HepG2 (cell line): ENCODE measurements around the gene NTM. TPM values are rescaled to one million over a fixed set of nuclear protein-coding genes. Genes with fewer than 3 reads are reported as not detected.

Experiments used
- ATAC-seq: fragments of 200-7000 bp; cut with Tn5 transposase; 3 replicates; pipeline ENCODE4 v1.9.1; 2020; ENCODE audit warnings: mild to moderate bottlenecking, moderate library complexity
- BruUV-seq: library from RNA; stranded (reverse); fragments of 400-500 nt; replicated peaks from 2 replicates; lab custom pipeline; 2021; lab: Mats Ljungman, UMichigan
- CTCF ChIA-PET: fragments of 300-600 bp; formaldehyde crosslinking; extraction: SDS; loops from one replicate; lab custom pipeline; 2021; ENCODE audit warnings: low total read pairs, inconsistent platforms, low intra/inter-chr PET ratio; lab: Yijun Ruan, JAX
- POLR2A ChIA-PET: fragments of 350-600 bp; sonication (Branson Sonifier 250); formaldehyde crosslinking; loops from one replicate; lab custom pipeline; 2020; ENCODE audit warnings: antibody characterized with exemption, inconsistent platforms; lab: Yijun Ruan, JAX
- DNase-seq: peaks from one replicate; pipeline ENCODE4 v3.0.0-alpha.2; 2015; ENCODE audit warnings: low spot score
- FAIRE-seq: peaks from 3 replicates; lab custom pipeline; 2011; peaks lifted over from hg19 to GRCh38; lab: Jason Lieb, UNC
- H2AFZ ChIP-seq: one replicate; pipeline ENCODE4 v1.6.1; 2011; ENCODE audit warnings: low read length, inconsistent platforms
- H3K27ac ChIP-seq: fragments of 300-600 bp; 3 replicates; pipeline ENCODE4 v1.8.0; 2011; ENCODE audit warnings: mixed run types, mild to moderate bottlenecking, mixed read lengths, low read length, inconsistent platforms; ENCODE audit not compliant: insufficient read depth; ENCODE audit errors: extremely low read length
- H3K27me3 ChIP-seq, 2 experiments: fragments of 200-600 bp in 1 of 2; 2 replicates in 1 of 2; 3 replicates in 1 of 2; pipeline versions ENCODE4 v1.6.0 to v1.8.0; 2011; ENCODE audit warnings: low read length in 2 of 2, mild to moderate bottlenecking in 2 of 2, moderate library complexity in 2 of 2, inconsistent platforms in 1 of 2; ENCODE audit not compliant: insufficient read depth in 2 of 2, control insufficient read depth in 1 of 2
- H3K36me3 ChIP-seq, 2 experiments: fragments of 200-600 bp in 1 of 2; replicated peaks in 1 of 2; 2 replicates in 1 of 2; 3 replicates in 1 of 2; pipeline versions ENCODE4 v1.5.1 to v1.8.0; 2011; ENCODE audit warnings: low read length in 2 of 2, inconsistent platforms in 1 of 2; ENCODE audit not compliant: insufficient read depth in 2 of 2, control insufficient read depth in 1 of 2
- H3K4me1 ChIP-seq: 2 replicates; pipeline ENCODE4 v1.5.1; 2012; ENCODE audit warnings: low read length, inconsistent platforms; ENCODE audit not compliant: insufficient read depth
- H3K4me2 ChIP-seq: 2 replicates; pipeline ENCODE4 v1.6.0; 2011; ENCODE audit warnings: low read depth, low read length, inconsistent platforms
- H3K4me3 ChIP-seq, 3 experiments: fragments of 200-600 bp in 1 of 3; sonication (generic), shearing (Covaris generic) in 1 of 3; replicated peaks in 1 of 3; 2 replicates each; pipeline ENCODE4 v1.5.1; 2011 to 2016; ENCODE audit warnings: low read length in 3 of 3, inconsistent platforms in 2 of 3, low read depth in 2 of 3, mild to moderate bottlenecking in 2 of 3, control low read depth in 1 of 3, mixed read lengths in 1 of 3; ENCODE audit not compliant: insufficient read depth in 1 of 3
- H3K79me2 ChIP-seq: one replicate; pipeline ENCODE4 v1.6.1; 2011; ENCODE audit warnings: low read length, inconsistent platforms; ENCODE audit not compliant: insufficient read depth
- H3K9ac ChIP-seq: 2 replicates; pipeline ENCODE4 v1.6.0; 2011; ENCODE audit warnings: mild to moderate bottlenecking, low read depth, low read length, inconsistent platforms; ENCODE audit not compliant: insufficient read depth
- H3K9me3 ChIP-seq: 2 replicates; pipeline ENCODE4 v1.5.1; 2012; ENCODE audit warnings: mild to moderate bottlenecking, low read length
- H4K20me1 ChIP-seq: 2 replicates; pipeline ENCODE4 v1.6.0; 2011; ENCODE audit warnings: inconsistent platforms, mild to moderate bottlenecking, low read length, moderate library complexity; ENCODE audit not compliant: insufficient read depth
- DRAP1 ChIP-seq: IDR thresholded peaks from 2 replicates; pipeline ENCODE4 v1.6.1; 2016; ENCODE audit warnings: missing genetic modification reagents, missing compliant biosample characterization
- GMEB2 ChIP-seq: IDR thresholded peaks from 2 replicates; pipeline ENCODE4 v1.6.1; 2016; ENCODE audit warnings: missing biosample characterization, missing genetic modification reagents, low read depth
- HMGXB3 ChIP-seq: sonication (generic); formaldehyde crosslinking; IDR thresholded peaks from 2 replicates; pipeline ENCODE4 v1.4.0; 2020; ENCODE audit warnings: missing genetic modification reagents, borderline replicate concordance
- KDM5B ChIP-seq: sonication (generic); formaldehyde crosslinking; IDR thresholded peaks from 2 replicates; pipeline ENCODE4 v1.4.0; 2020; ENCODE audit warnings: missing genetic modification reagents, mild to moderate bottlenecking, borderline replicate concordance
- PCBP1 ChIP-seq: fragments of 200-400 bp; formaldehyde crosslinking; IDR thresholded peaks from 2 replicates; pipeline ENCODE4 v1.6.1; 2017; ENCODE audit warnings: mild to moderate bottlenecking, low read depth, low read length, borderline replicate concordance
- RCOR2 ChIP-seq: IDR thresholded peaks from 2 replicates; pipeline ENCODE4 v1.6.1; 2016; ENCODE audit warnings: missing biosample characterization, missing genetic modification reagents
- ZNF335 ChIP-seq: sonication (generic); formaldehyde crosslinking; IDR thresholded peaks from 2 replicates; pipeline ENCODE4 v1.4.0; 2020; ENCODE audit warnings: missing genetic modification reagents
- ZNF432 ChIP-seq: sonication (generic); formaldehyde crosslinking; IDR thresholded peaks from 2 replicates; pipeline ENCODE4 v1.5.0; 2020; ENCODE audit warnings: missing genetic modification reagents, mild to moderate bottlenecking, borderline replicate concordance
- ZSCAN20 ChIP-seq: sonication (generic); formaldehyde crosslinking; IDR thresholded peaks from 2 replicates; pipeline ENCODE4 v1.4.0; 2020; ENCODE audit warnings: missing genetic modification reagents, mild to moderate bottlenecking, borderline replicate concordance
- WGBS: methylation state at CpG from one replicate; pipeline ENCODE4 v1.1.6; 2017; ENCODE audit warnings: low lambda C conversion rate; 5-methylcytosine and 5-hydroxymethylcytosine counted together
- in situ Hi-C: cut with HindIII; loops from 2 replicates; pipeline ENCODE4 v1.10.0; 2017; ENCODE audit warnings: low pct_unique_long_range_greater_than_20kb; ENCODE audit not compliant: extremely low pct_ligation_motif_present
- intact Hi-C: fragments of 100-400 bp; cut with micrococcal nuclease; formaldehyde crosslinking; loops from one replicate; pipeline ENCODE4 v1.10.0; 2022; ENCODE audit not compliant: unreplicated experiment
- polyA plus RNA-seq, 8 experiments: library from polyadenylated mRNA; depleted of rRNA in 3 of 8; stranded (reverse) in 7 of 8; unstranded in 1 of 8; fragments of >200 nt; fragmentation: Illumina TruSeq in 4 of 8; extraction: Trizol in 4 of 8; gene quantifications; 2 replicates each; pipeline versions ENCODE4 v1.2.1 to v1.2.3, GENCODE V29; 2011 to 2016; ENCODE audit warnings: low read depth in 4 of 8, missing spikeins in 1 of 8, mixed read lengths in 1 of 8; ENCODE audit not compliant: insufficient read depth in 1 of 8
- total RNA-seq, 5 experiments: library from RNA; depleted of rRNA; stranded (reverse); fragments of >200 nt; fragmentation: Illumina TruSeq; extraction: Trizol; gene quantifications; 2 replicates each; pipeline ENCODE4 v1.2.3, GENCODE V29; 2016; ENCODE audit warnings: low read depth in 1 of 5

NTM gene
- total and polyA plus RNA-seq, 2 of the 13 experiments (the other 11 are each of a cell fraction or from before 2014, with no cell fraction given) = not detected

GRCh38 chr11:131734871-131735270 is 364.5 kb downstream of the NTM start:
- ChIA-PET POLR2A (no interaction called here), CTCF (no interaction called here)
- in situ Hi-C loops = loop anchor here (25.0 kb wide), 1 partner anchor 302 kb away; no protein-coding TSS in a partner anchor
- FAIRE-seq = no peak
- Histone ChIP-seq H4K20me1 (no peaks in the 10 kb centered on the region), H3K27ac (no peak overlapping the region), H3K36me3 (no peaks in the 10 kb centered on the region), H3K9ac (no peak overlapping the region), H3K79me2 (no peaks in the 10 kb centered on the region), H3K4me3 (no peak overlapping the region), H3K9me3 (no peaks in the 10 kb centered on the region), H2AFZ (no peak overlapping the region), H3K4me2 (no peak overlapping the region), H3K27me3 (peaks cover 0 to 8% of the 10 kb centered on the region in 2 experiments; a peak in 2 of 5 replicates), H3K4me1 (no peaks in the 10 kb centered on the region)
- 5% methylated on average over 4 of the region's 4 CpGs for WGBS
- DNase-seq = no peak
- no peak for ATAC-seq
- no peak for TF ChIP-seq DRAP1 (CRISPR knock-in tag)
- TF ChIP-seq KDM5B (CRISPR knock-in tag) = no peak
- intact Hi-C loops = no loop called here
- no TSS peak for BruUV-seq

GRCh38 chr11:131737357-131737756 is 366.9 kb downstream of the NTM start:
- no peaks in the 10 kb centered on the region for H4K20me1 ChIP-seq
- peaks cover 0 to 8% of the 10 kb centered on the region in 2 experiments; a peak in 2 of 5 replicates for H3K27me3 ChIP-seq
- no peak overlapping the region for H3K9ac ChIP-seq
- H3K9me3 ChIP-seq = no peaks in the 10 kb centered on the region
- no peak overlapping the region for H2AFZ ChIP-seq
- DNase-seq (no peak), FAIRE-seq (no peak), ATAC-seq (no peak)
- in situ Hi-C loops (loop anchor here (25.0 kb wide), 1 partner anchor 300 kb away; no protein-coding TSS in a partner anchor), intact Hi-C loops (no loop called here)
- no peaks in the 10 kb centered on the region for H3K4me1 ChIP-seq
- H3K4me3 ChIP-seq = no peak overlapping the region
- ChIA-PET CTCF (no interaction called here), POLR2A (no interaction called here)
- no peak overlapping the region for H3K27ac ChIP-seq
- TF ChIP-seq ZNF335 (no peak), HMGXB3 (CRISPR knock-in tag) (no peak), GMEB2 (CRISPR knock-in tag) (no peak), PCBP1 (no peak), ZNF432 (CRISPR knock-in tag) (no peak), ZSCAN20 (CRISPR knock-in tag) (no peak), RCOR2 (no peak)
- H3K79me2 ChIP-seq = no peaks in the 10 kb centered on the region
- 23% methylated on average over 7 of the region's 7 CpGs for WGBS
- H3K36me3 ChIP-seq = no peaks in the 10 kb centered on the region
- H3K4me2 ChIP-seq = no peak overlapping the region
- BruUV-seq = no TSS peak
